Upper lobe of left lung (tissue), 4 donors: ENCODE results near the gene RAB11FIP4.

Source experiments
- EP300 ChIP-seq, 4 donors: sonication (generic); formaldehyde crosslinking; IDR thresholded peaks; one replicate each; pipeline ENCODE4 v1.5.1; 2017; ENCODE audit warnings: antibody characterized with exemption in 4 of 4, control low read depth in 2 of 4
- POLR2A ChIP-seq, 4 donors: fragments of 450-650 bp; IDR thresholded peaks; one replicate each; pipeline ENCODE4 v1.5.1; 2016 to 2017; ENCODE audit warnings: antibody characterized with exemption in 4 of 4, mild to moderate bottlenecking in 2 of 4
- POLR2AphosphoS5 ChIP-seq, 2 donors: sonication (generic); formaldehyde crosslinking; IDR thresholded peaks; one replicate each; pipeline ENCODE4 v1.5.1; 2017; ENCODE audit warnings: antibody characterized with exemption in 2 of 2
- TF ChIP-seq, protein P1 (sequence below), 6 experiments: fragments of 450-650 bp in 4 of 6; fragments of 200-600 bp in 2 of 6; sonication (generic) in 2 of 6; IDR thresholded peaks; one replicate each; pipeline ENCODE4 v1.5.1; 2016 to 2019; ENCODE audit warnings: antibody characterized with exemption in 6 of 6

DNA sequence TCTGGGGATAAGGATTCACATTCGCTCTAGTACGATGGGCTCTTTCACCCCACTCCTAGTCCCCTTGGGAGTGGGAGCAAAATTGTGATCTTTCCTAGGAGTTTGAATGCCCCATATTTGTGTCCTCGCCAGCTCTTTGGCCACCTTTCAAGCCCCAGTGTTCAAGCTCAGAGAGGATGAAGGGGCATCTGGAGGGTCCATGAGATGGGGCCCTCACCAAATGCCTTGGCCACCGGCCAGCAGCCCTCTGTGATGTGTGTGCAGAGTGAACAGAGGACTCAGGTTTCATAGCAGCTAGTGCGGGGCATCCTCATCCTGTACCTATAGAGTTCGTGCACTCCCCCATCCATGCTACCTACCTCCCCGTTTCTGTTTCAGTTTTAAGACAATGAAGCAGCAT, 140.6 kb downstream of the RAB11FIP4 start:
- TF ChIP-seq, protein P1, sequence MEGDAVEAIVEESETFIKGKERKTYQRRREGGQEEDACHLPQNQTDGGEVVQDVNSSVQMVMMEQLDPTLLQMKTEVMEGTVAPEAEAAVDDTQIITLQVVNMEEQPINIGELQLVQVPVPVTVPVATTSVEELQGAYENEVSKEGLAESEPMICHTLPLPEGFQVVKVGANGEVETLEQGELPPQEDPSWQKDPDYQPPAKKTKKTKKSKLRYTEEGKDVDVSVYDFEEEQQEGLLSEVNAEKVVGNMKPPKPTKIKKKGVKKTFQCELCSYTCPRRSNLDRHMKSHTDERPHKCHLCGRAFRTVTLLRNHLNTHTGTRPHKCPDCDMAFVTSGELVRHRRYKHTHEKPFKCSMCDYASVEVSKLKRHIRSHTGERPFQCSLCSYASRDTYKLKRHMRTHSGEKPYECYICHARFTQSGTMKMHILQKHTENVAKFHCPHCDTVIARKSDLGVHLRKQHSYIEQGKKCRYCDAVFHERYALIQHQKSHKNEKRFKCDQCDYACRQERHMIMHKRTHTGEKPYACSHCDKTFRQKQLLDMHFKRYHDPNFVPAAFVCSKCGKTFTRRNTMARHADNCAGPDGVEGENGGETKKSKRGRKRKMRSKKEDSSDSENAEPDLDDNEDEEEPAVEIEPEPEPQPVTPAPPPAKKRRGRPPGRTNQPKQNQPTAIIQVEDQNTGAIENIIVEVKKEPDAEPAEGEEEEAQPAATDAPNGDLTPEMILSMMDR (IDR thresholded peaks at IDR 0.05) = no peak
- TF ChIP-seq POLR2AphosphoS5 (IDR thresholded peaks at IDR 0.05) (no peak), POLR2A (IDR thresholded peaks at IDR 0.05) (no peak), EP300 (IDR thresholded peaks at IDR 0.05) (no peak)
